ENCODE results near the gene GRAMD4.

- TF ChIP-seq POLR2AphosphoS5 (IDR thresholded peaks at IDR 0.05) = no peak
- no peak for TF ChIP-seq CTCF (IDR thresholded peaks at IDR 0.05 in 8 of 11, conservative IDR thresholded peaks at IDR 0.05 in 3 of 11)
These were observed 19.9 kb upstream of the GRAMD4 start for GRCh38 chr22:46600273-46600796.
